GM19238 (cell line): ENCODE data around the gene GMPS.
"Not testable (repeated sequence)": the region's sequence is repeated elsewhere in the genome, so short reads cannot be mapped to it uniquely, and the experiment has no call there.

Source experiments
- DNase-seq: peaks from one replicate; pipeline ENCODE4 v3.0.0; 2011; ENCODE audit warnings: low spot score; ENCODE audit not compliant: insufficient read length

Gene GMPS

DNA sequence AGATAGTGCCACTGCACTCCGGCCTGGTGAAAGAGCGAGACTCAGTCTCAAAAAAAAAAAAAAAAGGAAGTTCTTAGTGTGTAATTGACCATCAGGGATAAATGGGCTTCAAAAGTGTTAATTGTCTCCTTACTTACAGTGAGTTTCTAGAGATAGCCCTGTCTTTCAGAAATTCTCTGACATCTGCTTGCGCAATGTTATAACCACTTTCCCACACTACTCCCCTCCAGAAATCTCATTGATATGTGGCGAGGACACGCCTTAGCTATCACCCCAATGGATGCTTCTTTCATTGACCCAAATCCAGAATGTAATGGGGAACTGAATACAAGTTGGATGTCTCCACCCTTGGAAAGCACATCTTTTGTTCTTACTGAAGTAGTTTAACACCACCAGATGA lies 70.9 kb downstream of the GMPS start:
- DNase-seq = no peak

DNA sequence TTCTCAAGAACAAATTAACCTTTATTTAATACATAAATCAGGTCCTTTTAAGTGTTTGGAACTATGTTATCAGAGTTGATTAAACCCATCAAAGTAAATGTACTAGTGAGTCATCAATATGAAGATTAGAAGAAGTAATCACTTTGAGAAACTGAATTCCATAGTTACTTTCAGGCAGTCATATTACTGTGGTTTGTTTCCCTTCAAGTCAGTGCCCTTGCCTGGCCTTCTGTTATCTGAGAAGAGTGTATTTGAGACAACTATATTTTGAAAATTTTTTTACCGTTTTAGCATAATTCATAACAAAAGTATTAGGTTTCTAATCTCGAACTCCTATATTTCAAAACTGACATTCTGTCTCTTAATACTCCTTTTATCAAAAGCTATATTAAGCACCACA lies 73.6 kb downstream of the GMPS start:
- no peak for DNase-seq

DNA sequence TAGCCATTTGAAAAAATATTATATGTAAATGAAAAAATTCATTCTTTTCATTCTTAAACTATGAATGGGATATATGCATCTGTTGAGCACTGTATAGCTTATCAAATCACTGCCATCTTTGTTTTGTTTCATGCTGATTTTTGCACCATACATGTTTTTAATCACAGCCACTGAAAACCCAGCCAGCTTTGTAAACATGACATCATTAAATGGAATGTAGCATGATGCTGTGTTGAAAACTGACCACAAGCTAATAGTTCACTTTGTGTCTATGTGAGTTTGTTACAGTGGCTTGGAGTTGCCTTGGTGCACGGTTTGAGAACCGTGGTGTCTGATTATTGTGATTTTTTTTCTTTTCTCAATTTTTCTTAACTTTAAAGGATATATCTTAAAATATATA lies 75.7 kb downstream of the GMPS start:
- DNase-seq = no peak

DNA sequence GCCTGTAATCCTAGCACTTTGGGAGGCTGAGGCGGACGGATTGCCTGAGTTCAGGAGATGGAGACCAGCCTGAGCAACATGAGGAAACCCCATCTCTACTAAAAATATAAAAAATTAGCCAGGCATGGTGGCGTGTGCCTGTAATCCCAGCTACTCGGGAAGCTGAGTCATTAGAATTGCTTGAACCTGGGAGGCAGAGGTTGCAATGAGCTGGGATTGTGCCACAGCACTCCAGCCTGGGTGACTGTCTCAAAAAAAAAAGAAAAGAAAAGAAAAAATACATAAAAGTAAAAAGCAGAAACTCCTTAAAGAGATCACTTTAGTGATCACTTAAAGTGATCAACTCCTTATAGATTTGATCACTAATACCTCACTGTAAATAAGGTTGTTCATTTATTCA lies 78.0 kb downstream of the GMPS start:
- DNase-seq = no peak

DNA sequence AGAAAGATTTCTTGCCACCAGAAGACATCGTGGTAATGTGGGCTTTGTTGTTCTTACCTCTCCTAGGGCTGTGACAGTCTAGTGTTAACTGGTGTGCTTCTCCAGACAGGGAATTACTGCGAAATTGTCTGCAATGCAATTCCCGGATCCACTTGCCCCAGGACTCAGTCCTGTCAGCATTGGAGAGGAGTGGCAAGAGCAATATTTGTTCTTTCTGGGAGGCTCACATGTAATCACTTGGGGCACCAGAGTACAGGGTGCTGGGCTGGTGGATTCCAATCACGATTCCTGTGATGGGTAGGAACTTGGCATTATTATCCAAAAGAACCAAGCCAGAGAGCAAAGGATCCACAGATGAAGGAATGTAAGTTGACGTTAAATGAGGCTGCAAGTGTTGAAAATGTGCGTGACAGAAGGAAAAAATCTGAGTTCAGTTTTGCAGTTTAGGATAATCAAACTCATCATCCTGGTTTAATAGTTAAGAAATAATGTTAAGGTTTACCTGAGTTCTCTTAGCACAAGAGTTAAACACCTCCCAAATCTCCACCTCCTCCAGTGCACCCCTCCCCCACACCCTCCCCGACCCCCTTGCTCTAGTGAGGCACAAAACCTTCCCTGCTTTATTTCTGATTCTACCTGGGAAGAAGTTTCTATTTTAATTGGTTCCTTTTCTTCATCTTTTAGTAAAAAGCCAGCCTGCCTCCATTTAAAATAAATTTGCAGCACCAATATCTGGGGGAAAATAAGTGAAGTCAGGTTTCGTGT lies 79.2 kb downstream of the GMPS start:
- DNase-seq = no peak

DNA sequence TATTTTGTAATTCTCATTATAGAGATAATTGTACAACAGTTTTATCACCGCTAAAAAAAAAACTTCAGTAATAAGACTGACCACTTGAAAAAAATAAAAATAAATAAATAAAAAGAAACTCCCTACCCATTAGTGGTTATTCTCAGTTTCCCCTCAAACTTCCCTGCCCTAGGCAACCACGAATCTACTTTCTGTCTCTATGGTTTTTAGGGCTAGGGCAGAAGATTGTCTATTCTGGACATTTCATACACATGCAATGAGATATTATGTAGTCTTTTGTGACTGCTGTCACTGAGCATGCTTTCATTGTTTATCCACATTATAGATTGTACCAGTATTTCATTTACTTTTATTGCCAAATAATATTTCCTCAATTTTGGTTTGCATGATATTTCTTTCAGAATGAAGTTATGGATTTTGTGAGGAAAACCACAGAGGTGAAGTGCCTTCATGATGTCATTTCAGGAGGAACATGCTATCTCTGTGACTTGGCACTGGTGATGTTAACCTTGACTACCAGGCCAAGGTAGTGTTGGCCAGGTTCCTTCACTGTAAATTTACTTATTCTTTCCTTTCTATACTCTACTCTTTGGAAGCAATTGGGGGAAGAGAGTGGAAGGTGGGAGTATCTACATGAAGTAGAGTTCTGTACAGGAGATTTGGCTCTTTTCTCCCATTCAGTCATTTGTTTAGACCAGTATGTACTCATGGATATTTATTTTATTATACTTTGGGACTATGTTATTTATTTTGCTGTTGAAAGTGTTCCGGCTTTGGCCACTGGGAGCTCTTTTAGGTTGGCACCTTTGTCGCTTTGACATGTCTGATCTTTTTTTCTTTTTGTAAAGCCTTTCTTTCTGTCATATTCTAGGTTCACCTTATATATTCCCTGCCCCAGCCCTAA lies 86.3 kb downstream of the GMPS start:
- DNase-seq = no peak

DNA sequence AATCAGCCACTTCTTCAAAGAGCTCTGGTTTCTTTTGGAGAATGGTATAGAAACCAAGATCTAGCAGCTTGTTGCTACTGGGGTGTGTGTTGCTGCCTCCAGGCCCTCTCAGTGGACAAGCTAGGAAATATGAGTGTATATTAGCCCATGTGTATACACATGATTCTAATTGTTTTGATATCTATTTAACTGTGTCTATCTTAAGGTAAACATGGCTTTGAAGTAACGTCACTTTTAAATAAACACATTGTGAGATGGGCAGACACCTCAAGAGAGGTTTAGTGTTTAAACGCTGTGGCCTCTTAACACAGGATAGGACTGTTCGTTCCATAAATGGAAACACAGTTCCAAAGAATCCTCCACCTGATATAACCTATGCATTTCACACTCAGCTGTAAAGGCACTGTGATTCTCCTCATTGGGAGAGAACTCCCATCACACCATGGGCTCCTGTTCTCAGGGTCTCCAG lies 87.0 kb downstream of the GMPS start:
- DNase-seq = no peak

DNA sequence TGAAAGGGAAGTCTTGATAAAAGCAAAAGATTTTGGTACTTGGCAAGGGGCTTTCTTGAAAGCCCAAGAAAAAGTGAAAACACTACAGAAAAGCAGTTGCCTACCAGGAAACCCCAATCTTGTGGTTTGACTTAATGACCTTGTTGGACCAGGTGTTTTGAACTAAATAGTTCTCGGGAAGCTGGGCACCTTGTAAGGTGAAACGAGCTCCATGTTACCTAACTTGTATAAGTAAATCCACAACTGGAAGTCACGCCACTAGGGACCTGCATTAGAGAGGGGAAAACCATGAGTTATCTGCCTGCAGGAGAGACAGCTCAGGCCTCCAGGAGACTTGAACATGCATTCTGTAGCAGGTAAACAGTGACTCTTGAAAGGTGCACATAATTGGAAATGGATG lies 88.2 kb downstream of the GMPS start:
- DNase-seq = no peak

DNA sequence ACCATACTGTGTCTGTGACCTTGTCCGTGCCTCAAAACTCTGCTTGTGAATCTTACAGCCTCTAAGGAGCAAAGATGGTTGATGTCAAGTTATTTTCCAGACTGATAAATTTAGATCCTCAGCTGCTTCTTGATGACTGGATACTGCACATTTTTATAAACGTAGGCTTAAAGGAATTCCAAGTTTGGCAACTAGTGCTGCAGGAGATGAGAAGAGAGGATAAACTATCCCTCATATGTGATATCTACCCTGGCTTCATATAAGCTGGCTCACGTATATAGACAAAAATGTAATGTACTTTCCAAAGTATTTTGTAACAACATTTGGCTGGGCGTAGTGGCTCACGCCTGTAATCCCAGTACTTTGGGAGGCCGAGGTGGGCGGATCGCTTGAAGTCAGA lies 89.6 kb downstream of the GMPS start:
- no peak for DNase-seq

DNA sequence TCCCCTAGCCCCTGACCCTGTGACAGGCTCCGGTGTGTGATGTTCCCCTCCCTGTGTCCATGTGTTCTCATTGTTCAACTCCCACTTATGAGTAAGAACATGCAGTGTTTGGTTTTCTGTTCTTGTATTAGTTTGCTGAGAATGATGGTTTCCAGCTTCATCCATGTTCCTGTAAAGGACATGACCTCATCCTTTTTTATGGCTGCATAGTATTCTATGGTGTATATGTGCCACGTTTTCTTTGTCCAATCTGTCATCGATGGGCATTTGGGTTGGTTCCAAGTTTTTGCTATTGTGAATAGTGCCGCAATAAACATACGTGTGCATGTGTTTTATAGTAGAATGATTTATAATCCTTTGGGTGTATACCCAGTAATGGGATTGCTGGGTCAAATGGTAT lies 90.6 kb downstream of the GMPS start:
- DNase-seq = not testable (repeated sequence)

DNA sequence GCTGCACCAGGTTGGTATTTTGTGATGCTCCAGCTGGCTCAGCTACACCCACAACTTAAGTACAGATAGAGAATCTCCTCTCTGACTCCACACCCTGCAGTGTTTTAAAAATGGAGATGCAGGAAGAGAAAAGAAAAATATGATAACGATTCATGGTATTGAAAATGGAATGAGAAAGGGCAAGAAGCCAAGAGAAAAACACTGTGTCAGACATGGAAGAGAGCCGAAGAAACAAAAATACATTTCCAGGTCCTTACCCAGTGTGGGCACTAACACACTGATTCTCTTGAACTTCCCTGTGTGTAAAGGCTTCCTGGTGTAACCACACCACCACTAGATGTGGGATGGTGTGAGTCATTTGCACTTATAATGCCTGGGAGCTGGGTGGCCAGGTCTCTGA lies 93.1 kb downstream of the GMPS start:
- DNase-seq = no peak

DNA sequence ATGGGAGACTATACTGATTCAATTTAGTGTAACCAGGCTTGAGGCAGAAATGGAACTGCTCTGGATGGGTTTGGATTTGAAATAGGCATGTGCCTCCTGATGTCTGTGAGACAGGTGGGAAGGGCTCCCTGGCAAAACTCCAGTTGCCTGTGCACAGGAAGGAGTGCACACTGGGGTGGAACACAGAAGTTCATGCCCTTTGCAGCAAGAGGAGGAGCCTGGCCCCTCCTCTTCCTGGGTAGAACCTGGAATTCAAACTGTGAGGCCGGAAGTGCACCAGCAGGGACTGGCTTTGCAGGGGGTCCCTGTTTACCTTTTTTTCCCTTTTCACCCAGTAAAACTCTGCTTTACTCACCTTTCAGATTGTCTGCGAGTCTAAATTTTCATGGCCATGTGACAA lies 99.9 kb downstream of the GMPS start:
- DNase-seq = no peak

DNA sequence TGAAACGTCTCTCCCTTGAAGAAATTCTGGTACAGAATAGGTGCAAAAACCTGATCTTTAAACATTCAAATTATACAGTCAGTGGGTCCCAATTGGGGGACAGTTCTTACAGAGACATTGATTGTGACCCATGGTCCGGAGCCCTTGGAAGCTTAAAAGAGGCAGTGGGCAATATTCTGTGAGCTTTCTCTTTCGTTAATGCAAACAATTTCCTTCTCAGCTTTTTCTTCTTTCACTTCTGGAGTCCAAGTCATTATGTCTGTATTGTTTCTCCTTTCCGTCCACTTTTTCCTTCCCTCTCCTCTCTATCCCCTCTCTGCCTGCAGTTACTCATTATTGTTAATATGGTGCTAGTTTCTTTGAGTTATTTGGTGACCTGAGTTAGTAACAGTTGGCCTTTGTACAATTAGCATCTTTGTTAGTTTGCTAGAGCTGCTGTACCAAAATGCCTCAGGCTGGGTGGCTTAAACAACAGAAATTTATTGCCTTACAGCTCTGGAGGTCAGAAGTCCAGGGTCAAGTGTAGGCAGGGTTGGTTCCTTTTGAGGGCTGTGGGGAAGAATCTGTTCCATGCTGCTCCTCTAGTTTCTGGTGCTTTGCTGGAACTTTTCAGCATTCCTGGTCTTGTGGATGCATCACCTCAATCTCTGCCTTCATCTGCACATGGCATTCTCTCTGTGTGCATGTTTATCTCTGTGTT lies 102.6 kb downstream of the GMPS start:
- DNase-seq = no peak

DNA sequence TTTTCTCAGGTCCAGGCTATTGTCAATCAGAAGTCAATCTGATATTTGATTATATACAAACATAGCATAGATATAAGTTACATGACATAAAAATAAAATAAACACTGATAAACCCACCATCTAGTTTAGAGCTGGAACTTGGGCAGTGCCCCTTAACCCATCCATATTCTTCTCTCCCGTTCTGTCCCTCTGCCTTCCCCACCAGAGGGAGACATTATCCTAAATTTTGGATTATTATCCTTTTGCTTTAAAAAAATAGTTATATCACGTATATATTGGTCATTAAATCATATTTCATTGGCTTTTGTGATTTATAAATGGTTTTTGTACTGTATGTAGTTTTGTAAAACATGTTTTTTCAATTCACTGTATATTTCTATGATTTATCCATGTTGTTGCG lies 107.9 kb downstream of the GMPS start:
- DNase-seq = no peak

DNA sequence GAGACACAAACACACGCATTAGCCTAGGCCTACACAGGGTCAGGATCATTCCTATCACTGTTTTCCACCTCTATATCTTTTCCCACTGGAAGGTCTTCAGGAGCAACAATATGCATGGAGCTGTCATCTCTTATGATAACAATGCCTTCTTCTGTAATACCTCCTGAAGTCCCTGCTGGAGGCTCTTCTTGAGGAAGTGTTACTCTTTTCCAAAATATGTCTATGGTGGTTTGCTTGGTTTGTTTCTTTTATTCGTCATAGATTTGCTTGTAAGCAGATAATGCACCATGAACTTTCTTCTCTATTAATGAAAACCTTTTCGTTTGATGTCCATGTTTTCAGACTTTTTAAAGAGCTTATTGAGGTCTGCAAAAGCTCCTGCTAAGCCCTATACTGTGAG lies 109.3 kb downstream of the GMPS start:
- no peak for DNase-seq

DNA sequence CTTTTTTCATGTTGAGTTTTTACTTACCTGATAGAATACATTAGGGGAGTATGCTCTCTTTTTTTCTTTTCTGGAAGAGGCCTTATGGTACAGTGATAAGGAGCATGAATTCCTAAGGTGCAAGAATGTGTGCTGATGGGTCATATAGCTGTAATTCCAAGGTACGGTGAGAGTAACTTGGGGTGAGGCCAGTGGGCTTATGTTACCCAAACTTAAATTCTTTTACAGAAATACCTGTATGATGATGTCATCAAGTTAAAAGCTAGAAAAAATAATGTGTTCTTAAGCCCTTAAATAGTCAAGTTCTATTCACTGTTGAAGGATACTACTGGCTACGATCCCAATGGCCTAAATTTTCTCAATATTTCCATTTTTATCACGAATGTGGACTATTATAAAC lies 111.2 kb downstream of the GMPS start:
- DNase-seq = no peak

DNA sequence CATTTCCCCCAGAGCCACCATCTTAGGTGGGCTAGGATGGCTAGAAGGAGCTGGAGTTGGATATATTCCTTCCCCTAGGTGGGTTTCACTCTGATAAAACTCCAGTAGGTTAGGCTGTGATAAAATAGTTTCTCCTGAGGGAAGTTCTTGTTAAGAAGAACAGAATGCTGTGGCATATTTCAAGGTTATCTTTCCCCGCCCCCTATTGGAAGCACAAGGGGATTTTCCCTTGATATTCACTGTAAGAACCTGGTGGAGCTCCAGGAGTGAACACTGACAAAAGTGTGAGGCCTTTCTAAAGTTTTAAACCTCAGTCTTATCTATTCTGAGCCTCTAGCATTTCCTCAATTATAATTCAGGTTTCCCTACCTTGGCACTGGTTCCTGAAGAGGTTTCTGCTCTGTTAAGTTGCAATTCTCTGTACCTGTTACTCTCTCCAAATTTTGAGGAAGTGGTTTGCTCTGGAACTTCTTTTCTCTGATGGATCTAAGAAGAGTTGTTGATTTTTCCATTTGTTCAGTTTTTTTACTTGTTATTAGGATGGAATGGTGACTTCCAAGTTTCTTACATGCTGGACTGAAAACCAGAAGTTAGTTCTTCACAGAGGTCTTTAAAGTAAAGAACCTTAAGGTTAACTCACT lies 113.5 kb downstream of the GMPS start:
- no peak for DNase-seq

DNA sequence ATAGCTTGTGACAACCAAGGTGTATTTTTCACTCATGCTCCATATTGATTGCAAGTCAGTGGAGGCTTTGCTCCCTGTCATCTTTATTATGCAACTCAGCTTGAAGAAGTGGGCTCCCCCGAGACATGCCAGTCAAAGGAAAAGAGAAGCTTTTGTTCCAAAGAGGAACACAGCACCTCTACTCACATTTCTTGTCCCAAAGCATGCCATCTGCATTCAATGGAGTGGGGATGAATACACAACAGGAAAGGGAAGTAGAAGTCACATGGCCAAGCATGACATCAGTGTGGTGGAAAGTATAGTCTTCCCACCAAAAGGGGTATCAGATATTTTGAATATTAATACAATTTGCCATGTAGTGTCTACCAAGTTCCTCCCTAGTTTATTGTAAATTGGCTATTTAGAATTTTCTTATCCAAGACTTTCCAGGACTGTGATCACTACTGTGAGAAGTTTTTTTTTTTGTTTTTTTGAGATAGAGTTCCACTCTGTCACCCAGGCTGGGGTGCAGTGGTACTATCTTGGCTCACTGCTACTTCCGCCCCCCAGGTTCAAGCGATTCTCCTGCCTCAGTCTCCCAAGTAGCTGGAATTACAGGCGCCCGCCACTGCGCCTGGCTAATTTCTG lies 114.5 kb downstream of the GMPS start:
- no peak for DNase-seq

DNA sequence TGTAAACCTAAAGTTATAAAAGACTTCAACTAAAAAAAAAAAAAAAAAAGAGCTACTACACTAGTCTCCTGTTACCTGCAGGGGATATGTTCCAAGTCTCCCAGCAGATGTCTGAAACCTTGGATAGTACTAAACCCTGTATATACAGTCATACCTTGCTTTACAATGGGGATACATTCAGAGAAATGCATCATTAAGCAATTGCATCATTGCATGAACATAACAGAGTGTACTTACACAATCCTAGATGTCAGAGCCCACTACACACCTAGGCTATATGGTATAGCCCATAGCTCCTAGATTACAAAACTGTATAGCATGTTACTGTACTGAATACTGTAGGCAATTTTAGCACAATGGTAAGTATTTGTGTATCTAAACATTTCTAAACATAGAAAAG lies 119.1 kb downstream of the GMPS start:
- DNase-seq = no peak

DNA sequence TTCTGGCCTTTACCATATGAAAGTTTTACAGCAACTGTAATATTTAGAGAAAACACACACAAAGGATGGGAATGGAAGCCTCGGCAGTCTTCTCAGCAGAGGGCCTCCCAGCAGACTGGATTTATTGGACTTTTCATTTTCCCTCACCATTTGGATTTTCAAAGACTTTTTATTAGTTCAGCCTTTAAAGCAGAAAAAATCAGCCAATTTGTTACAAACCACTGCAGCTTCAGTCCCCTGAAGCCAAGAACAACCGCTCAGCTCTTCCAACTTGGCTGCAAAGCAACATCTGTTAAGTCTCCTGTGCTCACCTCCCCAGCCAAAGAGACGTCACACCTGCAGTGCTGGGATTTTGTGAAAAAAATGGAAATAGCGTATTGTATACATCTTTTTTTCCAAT lies 120.8 kb downstream of the GMPS start:
- DNase-seq = no peak

DNA sequence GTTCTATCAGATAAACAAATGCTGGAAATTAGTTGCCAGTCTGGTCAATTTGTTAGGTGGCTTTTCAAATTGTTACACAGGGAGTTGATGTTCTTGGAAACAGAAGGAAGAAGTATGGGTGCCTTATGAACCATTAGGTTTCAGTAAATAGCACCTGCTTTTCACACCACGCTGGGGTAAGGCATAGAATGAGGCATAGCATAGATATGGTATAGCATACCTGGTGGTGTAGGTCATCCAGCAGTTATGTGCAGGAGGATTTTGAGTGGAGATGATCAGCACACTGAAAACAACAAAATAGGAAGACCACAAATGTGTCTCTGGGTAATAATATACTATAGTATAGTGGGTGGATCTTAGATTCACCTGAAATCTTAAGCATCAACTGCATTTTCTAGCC lies 121.4 kb downstream of the GMPS start:
- DNase-seq = no peak
